ENCODE results near the gene PEPD. TPM values are rescaled to one million over a fixed set of nuclear protein-coding genes. Genes with fewer than 3 reads are reported as not detected.

PEPD gene
- total RNA-seq, 1 experiment from 2014 or later = 40.5 TPM

GRCh38 chr19:33488826-33489225 lies 32.8 kb downstream of the PEPD start:
- no peak overlapping the region for H2AFZ ChIP-seq (ENCODE audit: low read depth, low read length, poor library complexity, severe bottlenecking)
- no peaks in the 10 kb centered on the region for H4K20me1 ChIP-seq (ENCODE audit: insufficient read depth)
- ChIA-PET CTCF (no interaction called here), POLR2A (no interaction called here), RAD21 (ENCODE audit: low non-redundant PET in 1 of 2, low total read pairs in 2 of 2, uncharacterized antibody in 2 of 2, unreplicated experiment in 2 of 2) (no interaction called here)
- H3K4me2 ChIP-seq (ENCODE audit: low read length) = no peak overlapping the region
- no peak overlapping the region for H3K9ac ChIP-seq (ENCODE audit: low read length)
- no peaks in the 10 kb centered on the region for H3K79me2 ChIP-seq (ENCODE audit: insufficient read depth, low read length)
- TF ChIP-seq CBX3 (IDR thresholded peaks at IDR 0.05; ENCODE audit: low read depth) = no peak
- TF ChIP-seq MAX (IDR thresholded peaks at IDR 0.05) = no peak
- TF ChIP-seq ZNF274 (IDR thresholded peaks at IDR 0.05; ENCODE audit: low read depth, low read length) = no peak
- no peak for TF ChIP-seq FOSL1 (IDR thresholded peaks at IDR 0.05; ENCODE audit: low read depth)
- TF ChIP-seq REST (IDR thresholded peaks at IDR 0.05; ENCODE audit: low read depth) = no peak
- H3K9me3 ChIP-seq (ENCODE audit: control insufficient read depth in 1 of 2, insufficient read depth in 1 of 2, low read depth in 1 of 2, low read length in 2 of 2) = no peaks in the 10 kb centered on the region
- no peaks in the 10 kb centered on the region for H3K27me3 ChIP-seq (ENCODE audit: insufficient read depth, low read length)
- BruUV-seq (replicated peaks) = no TSS peak
- H3K36me3 ChIP-seq (ENCODE audit: control insufficient read depth in 1 of 2, insufficient read depth in 2 of 2, low read length in 2 of 2) = no peaks in the 10 kb centered on the region
- intact Hi-C loops (cut with micrococcal nuclease) = no loop called here
- no peak overlapping the region for H3K4me3 ChIP-seq (replicated peaks in 1 of 2; ENCODE audit: low read depth in 1 of 2, low read length in 2 of 2)
- no peaks in the 10 kb centered on the region for H3K9me2 ChIP-seq (ENCODE audit: insufficient read depth)
- ATAC-seq = no peak
- no peak for DNase-seq (ENCODE audit: low read depth, low spot score)
- H3K4me1 ChIP-seq (ENCODE audit: control insufficient read depth in 1 of 2, insufficient read depth in 2 of 2, low read length in 2 of 2) = no peaks in the 10 kb centered on the region
- no peak overlapping the region for H3K27ac ChIP-seq (ENCODE audit: low read depth, low read length)

All from HCT116 (cell line).